ENCODE measurements around the gene AQP12B.

Gene AQP12B

GRCh38 chr2:240717181-240717641 is 34.5 kb upstream of the AQP12B start:
- no peak overlapping the region for H3K4me3 ChIP-seq (ENCODE audit: low read length)
- DNase-seq (ENCODE audit: low read depth) = no peak
- no peak for TF ChIP-seq CTCF (IDR thresholded peaks at IDR 0.05; ENCODE audit: insufficient read depth, low read depth, low read length, missing control alignments)

GRCh38 chr2:240716130-240716798 is 33.6 kb upstream of the AQP12B start:
- TF ChIP-seq CTCF (IDR thresholded peaks at IDR 0.05; ENCODE audit: insufficient read depth, low read depth, low read length, missing control alignments) = no peak
- no peak for DNase-seq (ENCODE audit: low read depth)

GRCh38 chr2:240714747-240715725 is 32.4 kb upstream of the AQP12B start:
- no peak for TF ChIP-seq CTCF (IDR thresholded peaks at IDR 0.05; ENCODE audit: insufficient read depth, low read depth, low read length, missing control alignments)

More at GRCh38 chr2:240716130-240716798, 33.6 kb upstream of the AQP12B start:
- no peak overlapping the region for H3K4me3 ChIP-seq (ENCODE audit: low read length)

GRCh38 chr2:240713928-240714746 is 31.5 kb upstream of the AQP12B start:
- DNase-seq (ENCODE audit: low read depth) = no peak
- no peak for TF ChIP-seq CTCF (IDR thresholded peaks at IDR 0.05; ENCODE audit: insufficient read depth, low read depth, low read length, missing control alignments)
- H3K4me3 ChIP-seq (ENCODE audit: low read length) = no peak overlapping the region

More at GRCh38 chr2:240714747-240715725, 32.4 kb upstream of the AQP12B start:
- DNase-seq (ENCODE audit: low read depth) = no peak
- H3K4me3 ChIP-seq (ENCODE audit: low read length) = no peak overlapping the region

- no peak for TF ChIP-seq CTCF (IDR thresholded peaks at IDR 0.05; ENCODE audit: insufficient read depth, low read depth, low read length, missing control alignments)
- DNase-seq (ENCODE audit: low read depth) = no peak
- no peak overlapping the region for H3K4me3 ChIP-seq (ENCODE audit: low read length)
These were observed 30.6 kb upstream of the AQP12B start for GRCh38 chr2:240713071-240713927.

- H3K4me3 ChIP-seq (ENCODE audit: low read length) = no peak overlapping the region
- no peak for DNase-seq (ENCODE audit: low read depth)
- no peak for TF ChIP-seq CTCF (IDR thresholded peaks at IDR 0.05; ENCODE audit: insufficient read depth, low read depth, low read length, missing control alignments)
These were observed 29.4 kb upstream of the AQP12B start for GRCh38 chr2:240712121-240712520.

Data from epithelial cell of esophagus (primary cell).